Panc1 (cell line): Measurements from ENCODE around the gene RACK1. TPM values are rescaled to one million over a fixed set of nuclear protein-coding genes. Genes with fewer than 3 reads are reported as not detected.

Source experiments
- ATAC-seq: fragments of 200-7000 bp; cut with Tn5 transposase; 2 replicates; pipeline ENCODE4 v1.9.1; 2020; ENCODE audit warnings: mild to moderate bottlenecking, moderate library complexity
- BruUV-seq: library from RNA; stranded (reverse); fragments of 400-500 nt; replicated peaks from 2 replicates; lab custom pipeline; 2021; lab: Mats Ljungman, UMichigan
- CTCF ChIA-PET: fragments of 300-600 bp; sonication (Branson Sonifier 250); formaldehyde crosslinking; loops from one replicate; lab custom pipeline; 2022; ENCODE audit warnings: antibody characterized with exemption; lab: Charles Lee
- POLR2A ChIA-PET: fragments of 300-600 bp; sonication (Branson Sonifier 250); formaldehyde crosslinking; loops from one replicate; lab custom pipeline; 2022; ENCODE audit warnings: antibody characterized with exemption; lab: Charles Lee
- DNase-seq: peaks from one replicate; pipeline ENCODE4 v3.0.0-alpha.2; 2010; ENCODE audit warnings: low read depth, low spot score
- H3K27ac ChIP-seq: 2 replicates; pipeline ENCODE4 v1.5.1; 2011; ENCODE audit warnings: mild to moderate bottlenecking, low read length, inconsistent platforms
- H3K27me3 ChIP-seq: fragments of 200-500 bp; sonication (Bioruptor generic); 2 replicates; pipeline ENCODE4 v1.6.0; 2014; ENCODE audit warnings: low read length, inconsistent platforms; ENCODE audit not compliant: control insufficient read depth, insufficient read depth
- H3K36me3 ChIP-seq: fragments of 200-500 bp; sonication (Bioruptor generic); 2 replicates; pipeline ENCODE4 v1.5.1; 2014; ENCODE audit warnings: inconsistent platforms, mild to moderate bottlenecking, low read length, moderate library complexity; ENCODE audit not compliant: control insufficient read depth, insufficient read depth
- H3K4me1 ChIP-seq: 2 replicates; pipeline ENCODE4 v1.5.1; 2011; ENCODE audit warnings: inconsistent platforms, mild to moderate bottlenecking, low read length, moderate library complexity; ENCODE audit not compliant: control insufficient read depth, insufficient read depth
- H3K4me3 ChIP-seq, 2 experiments: 2 replicates each; pipeline ENCODE4 v1.5.1; 2011 to 2012; ENCODE audit warnings: low read depth in 2 of 2, low read length in 2 of 2, mild to moderate bottlenecking in 2 of 2, inconsistent platforms in 1 of 2, moderate library complexity in 1 of 2
- H3K9me3 ChIP-seq: fragments of 200-500 bp; sonication (Bioruptor generic); 2 replicates; pipeline ENCODE4 v1.5.1; 2014; ENCODE audit warnings: low read depth, mild to moderate bottlenecking, inconsistent platforms, low read length, moderate library complexity; ENCODE audit not compliant: control insufficient read depth, insufficient read depth
- CTCF ChIP-seq: fragments of 450-650 bp; IDR thresholded peaks from 2 replicates; pipeline ENCODE4 v1.5.1; 2017; ENCODE audit warnings: mild to moderate bottlenecking
- POLR2AphosphoS5 ChIP-seq: IDR thresholded peaks from 2 replicates; pipeline ENCODE4 v1.6.1; 2012; ENCODE audit warnings: mild to moderate bottlenecking, low read depth, low read length, moderate library complexity
- REST ChIP-seq, 2 experiments: IDR thresholded peaks; 2 replicates each; pipeline ENCODE4 v1.6.1; 2011 to 2012; ENCODE audit warnings: low read depth in 2 of 2, control low read depth in 1 of 2, low read length in 1 of 2, mild to moderate bottlenecking in 1 of 2, moderate library complexity in 1 of 2; ENCODE audit not compliant: insufficient read depth in 1 of 2
- SIN3A ChIP-seq: IDR thresholded peaks from 2 replicates; pipeline ENCODE4 v1.6.1; 2012; ENCODE audit warnings: low read depth, mild to moderate bottlenecking, low read length, moderate library complexity, borderline replicate concordance; ENCODE audit not compliant: insufficient read depth
- TCF7L2 ChIP-seq: IDR thresholded peaks from 2 replicates; pipeline ENCODE4 v1.6.1; 2011; ENCODE audit warnings: mild to moderate bottlenecking, low read depth, low read length, inconsistent platforms
- in situ Hi-C: cut with HindIII; loops from 2 replicates; pipeline ENCODE4 v1.10.0; 2016; ENCODE audit warnings: low sequenced_read_pairs, low pct_unique_long_range_greater_than_20kb
- intact Hi-C: fragments of 100-400 bp; cut with micrococcal nuclease; formaldehyde crosslinking; loops from one replicate; pipeline ENCODE4 v1.10.0; 2022; ENCODE audit not compliant: unreplicated experiment
- total RNA-seq: library from RNA; stranded (reverse); gene quantifications from one replicate; pipeline ENCODE4 v1.2.1, GENCODE V29; 2021; ENCODE audit not compliant: unreplicated experiment

Gene RACK1
- total RNA-seq, 1 experiment from 2014 or later, result 1,623 TPM

GRCh38 chr5:181221792-181222629 is 21.7 kb downstream of the RACK1 start:
- no peaks in the 10 kb centered on the region for H3K9me3 ChIP-seq
- H3K27ac ChIP-seq, result peak overlapping the region; percentile 96
- peaks cover 25% of the 10 kb centered on the region for H3K4me1 ChIP-seq
- in situ Hi-C loops (no loop called here), intact Hi-C loops (loop anchor here (2.0 kb wide), 1 partner anchor 31 kb away; no protein-coding TSS in a partner anchor)
- ChIA-PET CTCF (no interaction called here), POLR2A (no interaction called here)
- TF ChIP-seq SIN3A (0 out of 2 replicates have a peak, but pooled peaks have one; percentile 39), CTCF (no peak), POLR2AphosphoS5 (peak; percentile 85), REST (IDR thresholded peaks at IDR 0.05; ENCODE audit: insufficient read depth in 1 of 2, low read depth in 2 of 2, low read length in 1 of 2) (no peak), TCF7L2 (peak; percentile 48; the same call in 1 of the 2 replicates)
- H3K36me3 ChIP-seq, result no peaks in the 10 kb centered on the region; the same call in 1 of the 2 replicates
- BruUV-seq, result TSS peak; percentile 99
- peak overlapping the region; percentile 77 to 83 for H3K4me3 ChIP-seq
- no peaks in the 10 kb centered on the region for H3K27me3 ChIP-seq
- DNase-seq, result peak; percentile 99
- ATAC-seq, result peak; percentile 67

GRCh38 chr5:181221105-181221791 is 22.5 kb downstream of the RACK1 start:
- peaks cover 25% of the 10 kb centered on the region for H3K4me1 ChIP-seq
- DNase-seq (no peak), ATAC-seq (no peak)
- peak overlapping the region; percentile 44 to 77 for H3K4me3 ChIP-seq
- H3K36me3 ChIP-seq, result no peaks in the 10 kb centered on the region; the same call in 1 of the 2 replicates
- no peaks in the 10 kb centered on the region for H3K9me3 ChIP-seq
- CTCF ChIA-PET, result no interaction called here
- no TSS peak for BruUV-seq
- intact Hi-C loops (loop anchor here (2.0 kb wide), 1 partner anchor 30 kb away; no protein-coding TSS in a partner anchor), in situ Hi-C loops (no loop called here)
- H3K27ac ChIP-seq, result peak overlapping the region; percentile 49
- POLR2A ChIA-PET, result no interaction called here
- no peaks in the 10 kb centered on the region for H3K27me3 ChIP-seq
- no peak for TF ChIP-seq TCF7L2
- no peak for TF ChIP-seq CTCF
- no peak for TF ChIP-seq POLR2AphosphoS5
- no peak for TF ChIP-seq REST (IDR thresholded peaks at IDR 0.05; ENCODE audit: insufficient read depth in 1 of 2, low read depth in 2 of 2, low read length in 1 of 2)
- TF ChIP-seq SIN3A, result no peak
